HEK293 (cell line): ENCODE results near the gene FLACC1.

Source experiments
- CTCF ChIA-PET: fragments of 350-600 bp; formaldehyde crosslinking; extraction: SDS; loops from one replicate; lab custom pipeline; 2021; ENCODE audit warnings: antibody characterized with exemption; lab: Yijun Ruan, JAX
- POLR2A ChIA-PET: fragments of 300-600 bp; formaldehyde crosslinking; extraction: SDS; loops from one replicate; lab custom pipeline; 2020; ENCODE audit warnings: antibody characterized with exemption, inconsistent platforms; lab: Yijun Ruan, JAX
- H3K27ac ChIP-seq: fragments of 200-500 bp; sonication (Bioruptor generic); 2 replicates; pipeline ENCODE4 v1.5.1; 2014; ENCODE audit warnings: low read depth, low read length, control low read depth, inconsistent platforms; ENCODE audit errors: extremely low read depth
- H3K36me3 ChIP-seq, 2 experiments: fragments of 200-500 bp in 1 of 2; sonication (Bioruptor generic) in 1 of 2; 1 replicate in 1 of 2; 2 replicates in 1 of 2; pipeline ENCODE4 v1.5.1; 2014 to 2017; ENCODE audit warnings: inconsistent platforms in 2 of 2, low read length in 2 of 2; ENCODE audit not compliant: control insufficient read depth in 2 of 2, insufficient read depth in 1 of 2
- H3K4me1 ChIP-seq: fragments of 200-500 bp; sonication (Bioruptor generic); 2 replicates; pipeline ENCODE4 v1.5.1; 2014; ENCODE audit warnings: mild to moderate bottlenecking, low read length, inconsistent platforms; ENCODE audit not compliant: control insufficient read depth, insufficient read depth
- H3K4me3 ChIP-seq: 2 replicates; pipeline ENCODE4 v1.5.1; 2011; ENCODE audit warnings: low read depth, mild to moderate bottlenecking, control low read depth, low read length, moderate library complexity
- H3K9me3 ChIP-seq: fragments of 200-500 bp; sonication (Bioruptor generic); 2 replicates; pipeline ENCODE4 v1.5.1; 2014; ENCODE audit warnings: low read depth, low read length, inconsistent platforms; ENCODE audit not compliant: control insufficient read depth, insufficient read depth
- BCL11A ChIP-seq: fragments of 450-650 bp; formaldehyde crosslinking; IDR thresholded peaks from 2 replicates; pipeline ENCODE4 v1.5.1; 2016; ENCODE audit warnings: low read depth, missing biosample characterization, missing genetic modification characterization
- FEZF1 ChIP-seq: fragments of 450-650 bp; formaldehyde crosslinking; IDR thresholded peaks from 2 replicates; pipeline ENCODE4 v1.5.1; 2016; ENCODE audit warnings: missing biosample characterization, missing genetic modification characterization
- INSM2 ChIP-seq: fragments of 450-650 bp; formaldehyde crosslinking; IDR thresholded peaks from 2 replicates; pipeline ENCODE4 v1.5.1; 2016; ENCODE audit warnings: missing biosample characterization, missing genetic modification characterization
- PRDM6 ChIP-seq: fragments of 450-650 bp; formaldehyde crosslinking; IDR thresholded peaks from 2 replicates; pipeline ENCODE4 v1.5.1; 2017; ENCODE audit warnings: missing biosample characterization, missing genetic modification characterization
- TRIM28 ChIP-seq: IDR thresholded peaks from 2 replicates; pipeline ENCODE4 v1.6.1; 2011; ENCODE audit warnings: low read length, control low read depth, borderline replicate concordance
- WT1 ChIP-seq: fragments of 450-650 bp; formaldehyde crosslinking; IDR thresholded peaks from 2 replicates; pipeline ENCODE4 v1.5.1; 2016; ENCODE audit warnings: missing biosample characterization, missing genetic modification characterization
- YY2 ChIP-seq: fragments of 450-650 bp; formaldehyde crosslinking; IDR thresholded peaks from 2 replicates; pipeline ENCODE4 v1.5.1; 2016; ENCODE audit warnings: missing biosample characterization, missing genetic modification characterization
- ZNF169 ChIP-seq: fragments of 450-650 bp; formaldehyde crosslinking; IDR thresholded peaks from 2 replicates; pipeline ENCODE4 v1.5.1; 2016; ENCODE audit warnings: missing biosample characterization, missing genetic modification characterization
- ZNF302 ChIP-seq: fragments of 450-650 bp; formaldehyde crosslinking; IDR thresholded peaks from 2 replicates; pipeline ENCODE4 v1.5.1; 2016; ENCODE audit warnings: missing biosample characterization, missing genetic modification characterization, low read depth
- ZNF341 ChIP-seq: fragments of 450-650 bp; formaldehyde crosslinking; IDR thresholded peaks from 2 replicates; pipeline ENCODE4; 2016; ENCODE audit warnings: low read depth, missing biosample characterization, missing genetic modification characterization
- ZNF362 ChIP-seq: fragments of 450-650 bp; formaldehyde crosslinking; IDR thresholded peaks from 2 replicates; pipeline ENCODE4 v1.5.1; 2016; ENCODE audit warnings: missing biosample characterization, missing genetic modification characterization
- ZNF514 ChIP-seq: fragments of 450-650 bp; formaldehyde crosslinking; IDR thresholded peaks from 2 replicates; pipeline ENCODE4 v1.5.1; 2016; ENCODE audit warnings: missing biosample characterization, missing genetic modification characterization
- ZNF600 ChIP-seq: fragments of 450-650 bp; formaldehyde crosslinking; IDR thresholded peaks from 2 replicates; pipeline ENCODE4 v1.5.1; 2016; ENCODE audit warnings: missing biosample characterization, missing genetic modification characterization
- ZNF677 ChIP-seq: fragments of 450-650 bp; IDR thresholded peaks from 2 replicates; pipeline ENCODE4 v1.5.0; 2018; ENCODE audit warnings: missing biosample characterization, mild to moderate bottlenecking, missing genetic modification characterization, moderate library complexity
- ZNF785 ChIP-seq: fragments of 450-650 bp; formaldehyde crosslinking; IDR thresholded peaks from 2 replicates; pipeline ENCODE4 v1.5.1; 2016; ENCODE audit warnings: missing biosample characterization, missing genetic modification characterization
- ZXDB ChIP-seq: fragments of 450-650 bp; formaldehyde crosslinking; IDR thresholded peaks from 2 replicates; pipeline ENCODE4 v1.5.1; 2016; ENCODE audit warnings: missing biosample characterization, missing genetic modification characterization

FLACC1 gene

GRCh38 chr2:201263779-201264178 is 93.4 kb downstream of the FLACC1 start:
- Histone ChIP-seq H3K4me1 (peaks cover 9% of the 10 kb centered on the region), H3K36me3 (peaks cover 0 to 18% of the 10 kb centered on the region in 2 experiments; a peak in 1 of 3 replicates), H3K9me3 (no peaks in the 10 kb centered on the region), H3K27ac (no peak overlapping the region), H3K4me3 (no peak overlapping the region)
- no peak for TF ChIP-seq ZNF785
- POLR2A ChIA-PET: interaction anchor here (0.6 kb wide), 1 partner anchor 215 kb away, joined by 3 read pairs; no protein-coding TSS in a partner anchor
- CTCF ChIA-PET: interaction anchor here (0.5 to 1.4 kb wide), 3 partner anchors 12 to 32 kb away, joined by 3 read pairs; no protein-coding TSS in a partner anchor

- ChIA-PET POLR2A (no interaction called here), CTCF (no interaction called here)
- Histone ChIP-seq H3K9me3 (no peaks in the 10 kb centered on the region), H3K4me1 (peaks cover 9% of the 10 kb centered on the region), H3K36me3 (peaks cover 0 to 12% of the 10 kb centered on the region in 2 experiments; a peak in 1 of 3 replicates)
- TF ChIP-seq ZNF169 (no peak), ZNF677 (tag by site-specific recombination) (no peak), ZNF302 (tag by site-specific recombination) (no peak), TRIM28 (0 out of 2 replicates have a peak, but pooled peaks have one; percentile 26), PRDM6 (tag by site-specific recombination) (peak; percentile 35; the same call in 1 of the 2 replicates)
- TF ChIP-seq, all 188 proteins: peak for 2
- Histone ChIP-seq H3K27ac (no peak overlapping the region), H3K4me3 (no peak overlapping the region)
Observed at GRCh38 chr2:201262718-201263117, 94.4 kb downstream of the FLACC1 start.

- no peak overlapping the region for H3K27ac ChIP-seq
- ChIA-PET CTCF (no interaction called here), POLR2A (no interaction called here)
- no peak overlapping the region for H3K4me3 ChIP-seq
- H3K9me3 ChIP-seq: no peaks in the 10 kb centered on the region
- TF ChIP-seq ZNF362 (tag by site-specific recombination) (no peak), INSM2 (tag by site-specific recombination) (no peak), ZXDB (no peak), ZNF341 (tag by site-specific recombination) (no peak), FEZF1 (tag by site-specific recombination) (no peak), WT1 (tag by site-specific recombination) (no peak)
- TF ChIP-seq, all 188 proteins: peak for 0
- Histone ChIP-seq H3K36me3 (peaks cover 0 to 5% of the 10 kb centered on the region in 2 experiments; a peak in 1 of 3 replicates), H3K4me1 (peaks cover 9% of the 10 kb centered on the region)
Observed at GRCh38 chr2:201261906-201262305, 95.2 kb downstream of the FLACC1 start.

- no peak for TF ChIP-seq ZNF514
- TF ChIP-seq BCL11A (tag by site-specific recombination): no peak
- no peak for TF ChIP-seq YY2 (tag by site-specific recombination)
- TF ChIP-seq ZNF600: peak; percentile 60
- Histone ChIP-seq H3K36me3 (peaks cover 0 to 1% of the 10 kb centered on the region in 2 experiments; a peak in 1 of 3 replicates), H3K9me3 (no peaks in the 10 kb centered on the region), H3K4me1 (peaks cover 9% of the 10 kb centered on the region), H3K27ac (peak overlapping the region; percentile 28; the same call in 1 of the 2 replicates), H3K4me3 (no peak overlapping the region)
- ChIA-PET CTCF (no interaction called here), POLR2A (no interaction called here)
Observed at GRCh38 chr2:201261471-201261870, 95.7 kb downstream of the FLACC1 start.
